Mucosa of stomach (tissue), 1 donor: ENCODE results near the gene NDUFB2.
"Not testable (repeated sequence)": the region's sequence is repeated elsewhere in the genome, so short reads cannot be mapped to it uniquely, and the experiment has no call there.

ENCODE experiments used
- H3K27me3 ChIP-seq: one replicate; pipeline ENCODE4 v1.7.0; 2013; ENCODE audit warnings: mild to moderate bottlenecking, low read length; ENCODE audit not compliant: control insufficient read depth, insufficient read depth
- H3K36me3 ChIP-seq: one replicate; pipeline ENCODE4 v1.7.0; 2013; ENCODE audit warnings: low read length; ENCODE audit not compliant: control insufficient read depth, insufficient read depth
- H3K4me1 ChIP-seq: one replicate; pipeline ENCODE4 v1.7.0; 2013; ENCODE audit warnings: mild to moderate bottlenecking, low read length; ENCODE audit not compliant: control insufficient read depth, insufficient read depth
- H3K4me3 ChIP-seq: one replicate; pipeline ENCODE4 v1.7.0; 2013; ENCODE audit warnings: low read length
- H3K9ac ChIP-seq: one replicate; pipeline ENCODE4 v1.7.0; 2013; ENCODE audit warnings: mild to moderate bottlenecking, low read length, moderate library complexity
- H3K9me3 ChIP-seq: one replicate; pipeline ENCODE4 v1.7.0; 2013; ENCODE audit warnings: mild to moderate bottlenecking, low read length, moderate library complexity; ENCODE audit not compliant: control insufficient read depth
- donor health status: Pancreatic carcinoma.

Gene NDUFB2

GRCh38 chr7:140659856-140660255 is 36.7 kb upstream of the NDUFB2 start:
- H3K4me3 ChIP-seq = no peak overlapping the region
- no peak overlapping the region for H3K9ac ChIP-seq
- peaks cover 15% of the 10 kb centered on the region for H3K4me1 ChIP-seq
- peaks cover 4% of the 10 kb centered on the region for H3K27me3 ChIP-seq
- H3K36me3 ChIP-seq = no peaks in the 10 kb centered on the region
- no peaks in the 10 kb centered on the region for H3K9me3 ChIP-seq

- no peaks in the 10 kb centered on the region for H3K9me3 ChIP-seq
- H3K27me3 ChIP-seq = peaks cover 4% of the 10 kb centered on the region
- H3K4me3 ChIP-seq = no peak overlapping the region
- no peak overlapping the region for H3K9ac ChIP-seq
- H3K36me3 ChIP-seq = no peaks in the 10 kb centered on the region
- H3K4me1 ChIP-seq = peaks cover 9% of the 10 kb centered on the region
Measured at GRCh38 chr7:140661124-140661523, 35.4 kb upstream of the NDUFB2 start.

GRCh38 chr7:140662938-140663337 is 33.6 kb upstream of the NDUFB2 start:
- H3K4me1 ChIP-seq, H3K36me3 ChIP-seq, H3K9me3 ChIP-seq, H3K4me3 ChIP-seq, H3K27me3 ChIP-seq, H3K9ac ChIP-seq: not testable (repeated sequence)

- Histone ChIP-seq H3K4me1 (peaks cover 6% of the 10 kb centered on the region), H3K27me3 (no peaks in the 10 kb centered on the region), H3K36me3 (no peaks in the 10 kb centered on the region), H3K4me3 (no peak overlapping the region), H3K9me3 (no peaks in the 10 kb centered on the region), H3K9ac (no peak overlapping the region)
Measured at GRCh38 chr7:140667476-140667875, 29.0 kb upstream of the NDUFB2 start.

GRCh38 chr7:140668641-140669040 is 27.9 kb upstream of the NDUFB2 start:
- H3K4me1 ChIP-seq = peaks cover 9% of the 10 kb centered on the region

GRCh38 chr7:140669352-140669751 is 27.2 kb upstream of the NDUFB2 start:
- no peaks in the 10 kb centered on the region for H3K9me3 ChIP-seq
- no peaks in the 10 kb centered on the region for H3K27me3 ChIP-seq
- no peak overlapping the region for H3K4me3 ChIP-seq

More at GRCh38 chr7:140668641-140669040, 27.9 kb upstream of the NDUFB2 start:
- Histone ChIP-seq H3K9me3 (no peaks in the 10 kb centered on the region), H3K27me3 (no peaks in the 10 kb centered on the region), H3K4me3 (no peak overlapping the region), H3K36me3 (no peaks in the 10 kb centered on the region), H3K9ac (no peak overlapping the region)

GRCh38 chr7:140669862-140670261 is 26.6 kb upstream of the NDUFB2 start:
- not testable (repeated sequence) for H3K9me3 ChIP-seq, H3K4me3 ChIP-seq, H3K27me3 ChIP-seq, H3K9ac ChIP-seq, H3K36me3 ChIP-seq
- H3K4me1 ChIP-seq = peaks cover 21% of the 10 kb centered on the region

More at GRCh38 chr7:140669352-140669751, 27.2 kb upstream of the NDUFB2 start:
- no peak overlapping the region for H3K9ac ChIP-seq
- H3K36me3 ChIP-seq = no peaks in the 10 kb centered on the region
- peaks cover 16% of the 10 kb centered on the region for H3K4me1 ChIP-seq

- H3K4me1 ChIP-seq = peaks cover 22% of the 10 kb centered on the region
- H3K9me3 ChIP-seq = no peaks in the 10 kb centered on the region
- no peak overlapping the region for H3K4me3 ChIP-seq
- H3K27me3 ChIP-seq = no peaks in the 10 kb centered on the region
- no peak overlapping the region for H3K9ac ChIP-seq
- no peaks in the 10 kb centered on the region for H3K36me3 ChIP-seq
Measured at GRCh38 chr7:140670343-140670935, 26.1 kb upstream of the NDUFB2 start.

GRCh38 chr7:140671966-140672365 is 24.5 kb upstream of the NDUFB2 start:
- Histone ChIP-seq H3K4me1 (peaks cover 22% of the 10 kb centered on the region), H3K36me3 (no peaks in the 10 kb centered on the region), H3K27me3 (no peaks in the 10 kb centered on the region), H3K4me3 (no peak overlapping the region), H3K9ac (no peak overlapping the region), H3K9me3 (no peaks in the 10 kb centered on the region)

- Histone ChIP-seq H3K4me3 (peak within 1 kb of the TSS; percentile 66), H3K27me3 (no peaks in the 10 kb centered on the region), H3K9me3 (no peaks in the 10 kb centered on the region), H3K36me3 (no peaks in the 10 kb centered on the region), H3K9ac (peak within 1 kb of the TSS; percentile 82), H3K4me1 (peaks cover 22% of the 10 kb centered on the region)
Measured at GRCh38 chr7:140672382-140673062, 24.0 kb upstream of the NDUFB2 start, which contains the start of gene ADCK2. Gene ADCK2, plus strand, starts transcription at chr7:140672945. Its CDS starts 386 bp downstream, at chr7:140673331.

- peaks cover 22% of the 10 kb centered on the region for H3K4me1 ChIP-seq
- H3K27me3 ChIP-seq = no peaks in the 10 kb centered on the region
- peak overlapping the region; percentile 66 for H3K4me3 ChIP-seq
- H3K36me3 ChIP-seq = no peaks in the 10 kb centered on the region
- peak overlapping the region; percentile 82 for H3K9ac ChIP-seq
- no peaks in the 10 kb centered on the region for H3K9me3 ChIP-seq
Measured at GRCh38 chr7:140673063-140673773, 23.3 kb upstream of the NDUFB2 start.

- peak overlapping the region; percentile 82 for H3K9ac ChIP-seq
Measured at GRCh38 chr7:140673774-140674155, 22.7 kb upstream of the NDUFB2 start.

More at GRCh38 chr7:140673774-140674155, 22.7 kb upstream of the NDUFB2 start:
- H3K4me3 ChIP-seq = peak overlapping the region; percentile 66
- H3K9me3 ChIP-seq = no peaks in the 10 kb centered on the region
- H3K4me1 ChIP-seq = peaks cover 22% of the 10 kb centered on the region
- H3K36me3 ChIP-seq = no peaks in the 10 kb centered on the region
- no peaks in the 10 kb centered on the region for H3K27me3 ChIP-seq
